ENCODE data around the gene PACSIN2.

The PACSIN2 gene

DNA sequence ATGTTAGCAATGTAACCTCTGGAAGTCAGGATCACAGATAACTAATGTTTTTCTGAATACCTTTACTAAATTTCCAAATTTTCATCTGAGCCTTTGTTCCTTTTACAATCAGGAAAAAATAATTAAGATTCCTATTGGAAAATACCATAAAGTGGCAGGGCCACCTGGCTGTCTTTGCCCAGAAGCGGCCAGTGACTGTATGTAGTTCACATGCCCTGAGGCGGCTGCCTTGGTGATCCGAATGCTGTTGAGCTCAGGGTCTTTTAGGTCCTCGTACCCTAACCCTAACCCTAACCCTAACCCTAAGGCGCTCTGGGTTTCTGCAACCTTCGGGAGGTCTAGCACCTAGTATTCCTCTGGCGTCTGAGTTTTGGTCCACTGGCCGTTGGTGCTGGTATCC, 149.4 kb downstream of the PACSIN2 start:
- TF ChIP-seq, protein P1, sequence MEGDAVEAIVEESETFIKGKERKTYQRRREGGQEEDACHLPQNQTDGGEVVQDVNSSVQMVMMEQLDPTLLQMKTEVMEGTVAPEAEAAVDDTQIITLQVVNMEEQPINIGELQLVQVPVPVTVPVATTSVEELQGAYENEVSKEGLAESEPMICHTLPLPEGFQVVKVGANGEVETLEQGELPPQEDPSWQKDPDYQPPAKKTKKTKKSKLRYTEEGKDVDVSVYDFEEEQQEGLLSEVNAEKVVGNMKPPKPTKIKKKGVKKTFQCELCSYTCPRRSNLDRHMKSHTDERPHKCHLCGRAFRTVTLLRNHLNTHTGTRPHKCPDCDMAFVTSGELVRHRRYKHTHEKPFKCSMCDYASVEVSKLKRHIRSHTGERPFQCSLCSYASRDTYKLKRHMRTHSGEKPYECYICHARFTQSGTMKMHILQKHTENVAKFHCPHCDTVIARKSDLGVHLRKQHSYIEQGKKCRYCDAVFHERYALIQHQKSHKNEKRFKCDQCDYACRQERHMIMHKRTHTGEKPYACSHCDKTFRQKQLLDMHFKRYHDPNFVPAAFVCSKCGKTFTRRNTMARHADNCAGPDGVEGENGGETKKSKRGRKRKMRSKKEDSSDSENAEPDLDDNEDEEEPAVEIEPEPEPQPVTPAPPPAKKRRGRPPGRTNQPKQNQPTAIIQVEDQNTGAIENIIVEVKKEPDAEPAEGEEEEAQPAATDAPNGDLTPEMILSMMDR (IDR thresholded peaks at IDR 0.05) = no peak

DNA sequence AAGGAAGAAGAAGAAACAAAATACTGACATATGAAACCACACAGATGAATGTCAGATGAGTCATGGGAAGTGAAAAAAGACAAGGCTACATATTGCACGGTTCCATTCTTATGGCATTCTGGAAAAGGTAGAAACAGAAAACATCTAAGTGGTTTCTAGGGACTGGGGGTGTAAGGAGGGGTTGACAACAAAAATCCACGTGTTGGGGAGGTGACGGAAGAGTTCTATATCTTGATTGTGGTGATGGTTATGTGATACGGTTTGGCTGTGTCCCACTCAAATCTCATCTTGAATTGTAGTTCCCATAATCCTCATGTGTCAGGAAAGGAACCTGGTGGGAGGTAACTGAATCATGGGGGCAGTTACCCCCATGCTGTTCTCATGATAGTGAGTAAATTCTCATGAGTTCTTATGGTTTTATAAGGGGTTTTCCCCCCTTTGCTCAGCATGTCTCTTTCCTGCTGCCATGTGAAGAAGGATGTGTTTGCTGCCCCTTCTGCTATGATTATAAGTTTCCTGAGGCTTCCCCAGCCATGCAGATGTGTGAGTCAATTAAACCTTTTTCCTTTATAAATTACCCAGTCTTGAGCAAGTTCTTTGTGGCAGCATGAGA, 151.5 kb downstream of the PACSIN2 start:
- TF ChIP-seq, protein P1 (IDR thresholded peaks at IDR 0.05) = no peak

DNA sequence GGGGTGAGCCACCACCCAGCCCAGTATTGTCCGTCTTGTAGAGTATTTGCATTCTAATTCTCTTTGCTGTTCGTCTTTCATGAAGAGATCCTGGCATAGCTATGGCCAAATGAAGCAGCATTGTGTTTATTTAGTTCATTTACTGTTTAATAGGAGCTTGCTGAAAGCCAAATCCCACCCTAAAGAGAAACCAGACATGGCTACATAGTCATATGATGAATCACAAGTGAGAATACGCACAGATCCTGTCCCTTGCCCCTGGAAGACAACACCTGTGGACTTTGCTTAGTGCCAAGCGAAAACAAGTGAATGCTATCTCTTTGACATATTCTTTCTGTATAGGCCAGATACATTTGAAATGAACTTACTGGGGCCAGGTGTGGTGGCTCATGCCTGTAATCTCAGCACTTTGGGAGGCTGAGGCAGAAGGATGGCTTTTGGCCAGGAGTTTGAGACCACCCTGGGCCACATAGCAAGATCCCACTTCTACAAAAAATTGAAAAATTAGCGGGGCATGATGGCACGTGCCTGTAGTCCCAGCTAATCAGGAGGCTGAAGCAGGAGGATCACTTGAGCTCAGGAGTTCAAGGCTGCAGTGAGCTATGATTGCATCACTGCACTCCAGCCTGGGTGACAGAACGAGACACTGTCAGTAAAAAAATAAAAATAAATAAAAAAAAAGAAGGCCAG, 152.8 kb downstream of the PACSIN2 start:
- TF ChIP-seq, protein P1 (IDR thresholded peaks at IDR 0.05) = no peak

DNA sequence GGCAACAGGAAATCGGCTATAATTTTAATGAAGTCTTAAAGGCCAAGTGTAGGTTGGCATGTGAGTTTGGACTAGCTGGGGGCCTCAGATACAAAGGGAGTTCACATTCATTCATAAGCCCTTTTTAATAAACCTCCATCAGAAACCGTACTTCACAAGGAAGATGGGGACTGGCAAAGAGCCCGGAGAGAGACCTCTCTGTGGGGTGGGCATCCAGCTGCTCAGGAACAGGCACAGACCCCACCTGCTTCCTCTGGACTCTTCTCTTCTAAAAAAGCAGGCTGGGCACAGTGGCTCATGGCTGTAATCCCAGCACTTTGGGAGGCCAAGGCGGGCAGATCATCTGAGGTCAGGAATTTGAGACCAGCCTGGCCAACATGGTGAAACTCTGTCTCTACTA, 154.0 kb downstream of the PACSIN2 start:
- TF ChIP-seq, protein P1 (IDR thresholded peaks at IDR 0.05) = no peak

DNA sequence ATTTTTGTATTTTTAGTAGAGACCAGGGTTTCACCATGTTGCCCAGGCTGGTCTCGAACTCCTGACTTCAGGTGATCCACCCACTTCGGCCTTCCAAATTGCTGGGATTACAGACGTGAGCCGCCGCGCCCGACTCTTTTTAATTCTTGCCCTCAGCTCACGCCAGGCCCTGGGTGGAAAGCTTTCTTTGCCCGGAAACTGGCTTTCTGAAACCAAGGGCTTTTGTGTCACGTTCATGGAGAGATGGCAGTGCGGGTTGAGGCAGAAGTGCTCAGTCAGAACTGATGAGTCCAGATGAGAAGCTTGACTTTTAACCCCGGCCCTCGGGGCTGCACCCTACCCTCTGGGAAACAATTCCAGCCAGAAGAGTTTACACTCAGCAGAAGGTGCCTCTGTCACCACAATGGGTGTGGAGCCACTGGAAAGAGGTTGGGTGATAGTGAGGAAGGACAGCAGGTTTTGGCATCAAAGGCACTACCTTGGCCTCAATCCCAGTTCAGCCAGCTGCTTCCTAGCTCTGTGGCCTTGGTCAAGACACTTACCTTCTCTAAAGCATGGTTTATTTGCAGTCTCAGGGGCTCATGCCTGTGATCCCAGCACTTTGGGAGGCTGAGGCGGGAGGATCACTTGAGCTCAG, 157.0 kb downstream of the PACSIN2 start:
- TF ChIP-seq, protein P1 (IDR thresholded peaks at IDR 0.05) = no peak

DNA sequence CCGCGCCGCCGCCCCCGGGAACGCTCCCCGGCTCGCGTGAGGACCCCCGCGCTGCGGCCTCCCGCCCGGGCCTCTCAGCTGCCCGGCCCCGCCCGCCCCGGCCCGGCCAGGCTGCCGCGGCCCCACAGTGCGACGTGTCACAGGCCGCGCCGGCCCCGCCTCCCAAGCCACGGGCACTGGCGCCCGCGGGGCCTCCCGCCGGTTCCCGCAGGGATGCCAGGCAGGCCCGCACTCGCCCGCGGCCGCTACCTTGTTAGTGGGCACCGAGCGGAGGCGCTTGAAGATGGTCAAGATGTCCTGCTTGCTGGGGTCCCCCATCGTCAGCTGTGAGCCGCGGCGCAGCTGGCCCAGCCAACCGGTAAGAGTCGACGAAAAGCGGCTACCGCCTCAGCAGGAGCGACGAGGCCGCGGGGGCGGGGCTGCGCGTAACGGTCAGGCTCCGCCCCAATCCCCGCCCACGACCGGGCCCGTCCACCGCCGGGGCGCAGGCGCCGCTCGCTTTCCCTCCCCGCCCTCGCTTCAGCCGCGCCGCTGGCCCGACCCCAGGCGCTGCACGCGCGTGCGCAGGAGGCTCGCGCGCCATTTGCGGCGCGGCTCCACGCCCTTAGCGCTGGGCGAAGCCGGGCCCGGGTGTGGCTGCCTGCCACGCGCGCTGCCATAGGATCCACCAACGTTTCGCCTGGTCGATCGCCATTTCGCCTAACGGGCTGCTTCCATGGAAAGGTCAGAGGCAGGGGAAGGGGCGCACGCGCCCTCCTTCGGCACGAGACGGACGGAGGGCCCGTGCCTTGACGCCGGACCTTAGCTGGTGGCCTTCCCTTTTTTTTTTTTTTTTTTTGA, 157.9 kb downstream of the PACSIN2 start, which contains the start of gene ARFGAP3:
Gene ARFGAP3, minus strand, starts transcription at position 409 of the 840 bp plus-strand sequence. Its CDS starts 91 bp downstream, at position 318.
- TF ChIP-seq, protein P1 (IDR thresholded peaks at IDR 0.05) = no peak

DNA sequence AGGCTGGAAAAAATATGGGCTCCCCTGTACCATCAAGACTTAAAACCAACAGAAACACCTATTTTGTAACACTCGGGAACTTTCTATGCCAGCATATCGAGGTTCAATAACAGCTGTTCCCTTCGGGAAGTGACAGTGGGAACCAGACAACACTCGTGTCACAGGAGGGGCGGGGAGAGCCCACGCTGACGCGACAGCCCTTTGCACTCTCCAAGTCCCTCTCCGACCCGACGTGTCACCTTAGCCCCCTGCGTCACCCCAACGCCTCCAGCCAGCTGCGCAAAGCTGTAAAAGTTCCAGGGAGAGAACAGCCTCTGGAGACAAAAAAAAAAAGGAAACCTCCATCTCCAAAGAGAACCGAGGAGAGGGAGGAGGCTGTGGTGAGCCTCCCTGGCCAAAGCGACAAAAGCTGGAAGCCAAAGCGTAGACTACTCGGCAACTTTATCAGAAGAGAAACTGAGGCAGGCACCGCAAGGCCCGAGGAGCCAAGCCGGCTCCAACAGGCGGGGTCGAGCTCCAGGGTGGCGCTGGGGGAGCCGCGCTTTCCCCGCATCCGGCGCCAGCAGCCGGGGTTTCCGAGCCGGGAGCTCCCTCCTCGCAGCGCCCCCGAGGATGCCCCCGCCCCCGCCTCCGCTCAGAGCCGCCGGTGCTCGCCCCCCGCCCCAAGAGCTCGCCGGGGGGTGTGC, 158.6 kb downstream of the PACSIN2 start:
- TF ChIP-seq, protein P1 (IDR thresholded peaks at IDR 0.05) = no peak

Data from LNCAP (cell line).